ENCODE results near the gene TMEM266.

DNA sequence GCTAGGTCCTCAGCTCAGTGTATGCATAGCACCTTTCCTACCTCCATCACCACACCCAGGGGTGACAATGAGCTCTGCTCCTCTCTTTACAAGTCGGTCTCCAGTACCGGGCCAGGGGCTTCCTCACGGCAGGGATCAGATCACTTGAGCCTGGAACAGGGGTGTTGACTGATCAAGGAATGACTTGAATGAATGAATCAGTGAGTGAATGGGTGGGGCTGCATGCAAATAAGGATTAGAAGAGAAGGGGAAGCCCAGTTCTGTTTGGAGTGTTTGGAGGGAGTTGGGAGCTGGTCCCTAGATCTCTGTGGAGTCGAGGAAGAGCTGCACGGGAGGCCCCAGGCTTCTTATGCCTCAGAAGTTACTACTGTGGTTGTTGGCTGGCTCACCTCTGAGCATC lies 87.0 kb downstream of the TMEM266 start:
- TF ChIP-seq, protein P1, sequence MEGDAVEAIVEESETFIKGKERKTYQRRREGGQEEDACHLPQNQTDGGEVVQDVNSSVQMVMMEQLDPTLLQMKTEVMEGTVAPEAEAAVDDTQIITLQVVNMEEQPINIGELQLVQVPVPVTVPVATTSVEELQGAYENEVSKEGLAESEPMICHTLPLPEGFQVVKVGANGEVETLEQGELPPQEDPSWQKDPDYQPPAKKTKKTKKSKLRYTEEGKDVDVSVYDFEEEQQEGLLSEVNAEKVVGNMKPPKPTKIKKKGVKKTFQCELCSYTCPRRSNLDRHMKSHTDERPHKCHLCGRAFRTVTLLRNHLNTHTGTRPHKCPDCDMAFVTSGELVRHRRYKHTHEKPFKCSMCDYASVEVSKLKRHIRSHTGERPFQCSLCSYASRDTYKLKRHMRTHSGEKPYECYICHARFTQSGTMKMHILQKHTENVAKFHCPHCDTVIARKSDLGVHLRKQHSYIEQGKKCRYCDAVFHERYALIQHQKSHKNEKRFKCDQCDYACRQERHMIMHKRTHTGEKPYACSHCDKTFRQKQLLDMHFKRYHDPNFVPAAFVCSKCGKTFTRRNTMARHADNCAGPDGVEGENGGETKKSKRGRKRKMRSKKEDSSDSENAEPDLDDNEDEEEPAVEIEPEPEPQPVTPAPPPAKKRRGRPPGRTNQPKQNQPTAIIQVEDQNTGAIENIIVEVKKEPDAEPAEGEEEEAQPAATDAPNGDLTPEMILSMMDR (conservative IDR thresholded peaks at IDR 0.05; ENCODE audit: low read depth, low read length) = no peak
- no peak for TF ChIP-seq EZH2phosphoT487 (IDR thresholded peaks at IDR 0.05; ENCODE audit: borderline replicate concordance, low read length)
